ENCODE results near the gene OR13H1.
"Not testable (repeated sequence)": the region's sequence is repeated elsewhere in the genome, so short reads cannot be mapped to it uniquely, and the experiment has no call there.

Gene OR13H1, protein sequence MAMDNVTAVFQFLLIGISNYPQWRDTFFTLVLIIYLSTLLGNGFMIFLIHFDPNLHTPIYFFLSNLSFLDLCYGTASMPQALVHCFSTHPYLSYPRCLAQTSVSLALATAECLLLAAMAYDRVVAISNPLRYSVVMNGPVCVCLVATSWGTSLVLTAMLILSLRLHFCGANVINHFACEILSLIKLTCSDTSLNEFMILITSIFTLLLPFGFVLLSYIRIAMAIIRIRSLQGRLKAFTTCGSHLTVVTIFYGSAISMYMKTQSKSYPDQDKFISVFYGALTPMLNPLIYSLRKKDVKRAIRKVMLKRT

GRCh38 chrX:131543774-131544173 lies at the start of gene OR13H1:
OR13H1 (plus strand) TSS chrX:131544074; CDS start chrX:131544074, 0 bp downstream.
- H3K4me3 ChIP-seq (ENCODE audit: low read depth, low read length) = no peak within 1 kb of the TSS
- DNase-seq (ENCODE audit: low read depth) = no peak
- TF ChIP-seq CTCF (IDR thresholded peaks at IDR 0.05; ENCODE audit: insufficient read depth, low read depth, low read length, missing control alignments) = no peak

DNA sequence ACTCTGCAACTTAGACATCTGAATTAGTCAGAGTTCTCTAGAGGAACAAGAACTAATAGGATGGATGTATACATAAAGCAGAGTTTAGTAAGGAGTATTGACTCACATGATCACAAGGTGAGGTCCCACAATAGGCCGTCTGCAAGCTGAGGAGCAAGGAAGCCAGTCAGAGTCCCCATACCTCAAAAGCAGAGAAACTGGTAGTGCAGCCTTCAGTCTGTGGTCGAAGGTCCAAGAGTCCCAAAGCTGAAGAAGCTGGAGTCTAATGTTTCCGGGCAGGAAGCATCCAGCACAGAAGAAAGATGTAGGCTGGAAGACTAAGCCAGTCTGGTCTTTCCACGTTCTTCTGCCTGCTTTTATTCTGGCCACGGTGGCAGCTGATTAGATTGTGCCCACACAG lies 42.3 kb upstream of the OR13H1 start:
- not testable (repeated sequence) for H3K4me3 ChIP-seq (ENCODE audit: low read depth, low read length); DNase-seq (ENCODE audit: low read depth)

GRCh38 chrX:131513159-131513914 lies 30.5 kb upstream of the OR13H1 start:
- no peak for DNase-seq (ENCODE audit: low read depth)
- TF ChIP-seq CTCF (IDR thresholded peaks at IDR 0.05; ENCODE audit: insufficient read depth, low read depth, low read length, missing control alignments) = no peak
- no peak overlapping the region for H3K4me3 ChIP-seq (ENCODE audit: low read depth, low read length)

DNA sequence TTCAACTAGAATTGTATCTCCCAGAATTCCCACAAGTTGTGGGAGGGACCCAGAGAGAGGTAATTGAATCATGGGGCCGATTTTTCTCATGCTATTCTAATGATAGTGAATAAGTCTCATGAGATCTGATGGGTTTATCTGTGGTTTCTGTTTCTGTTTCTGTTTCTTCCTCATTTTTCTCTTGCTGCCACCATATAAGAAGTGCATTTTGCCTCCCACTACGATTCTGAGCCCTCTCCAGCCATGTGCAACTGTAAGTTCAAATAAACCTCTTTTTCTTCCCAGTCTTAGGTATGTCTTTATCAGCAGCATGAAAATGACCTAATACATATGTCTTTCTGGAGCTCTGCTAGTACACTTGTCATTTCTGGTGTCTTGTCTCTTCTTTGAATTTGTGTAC lies 22.1 kb upstream of the OR13H1 start:
- DNase-seq (ENCODE audit: low read depth) = no peak
- H3K4me3 ChIP-seq (ENCODE audit: low read depth, low read length) = no peak overlapping the region
- TF ChIP-seq CTCF (IDR thresholded peaks at IDR 0.05; ENCODE audit: insufficient read depth, low read depth, low read length, missing control alignments) = no peak

DNA sequence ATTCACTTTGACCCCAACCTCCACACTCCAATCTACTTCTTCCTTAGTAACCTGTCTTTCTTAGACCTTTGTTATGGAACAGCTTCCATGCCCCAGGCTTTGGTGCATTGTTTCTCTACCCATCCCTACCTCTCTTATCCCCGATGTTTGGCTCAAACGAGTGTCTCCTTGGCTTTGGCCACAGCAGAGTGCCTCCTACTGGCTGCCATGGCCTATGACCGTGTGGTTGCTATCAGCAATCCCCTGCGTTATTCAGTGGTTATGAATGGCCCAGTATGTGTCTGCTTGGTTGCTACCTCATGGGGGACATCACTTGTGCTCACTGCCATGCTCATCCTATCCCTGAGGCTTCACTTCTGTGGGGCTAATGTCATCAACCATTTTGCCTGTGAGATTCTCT lies 344 bp downstream of the OR13H1 start:
- no peak overlapping the region for H3K4me3 ChIP-seq (ENCODE audit: low read depth, low read length)
- no peak for TF ChIP-seq CTCF (IDR thresholded peaks at IDR 0.05; ENCODE audit: insufficient read depth, low read depth, low read length, missing control alignments)
- no peak for DNase-seq (ENCODE audit: low read depth)

DNA sequence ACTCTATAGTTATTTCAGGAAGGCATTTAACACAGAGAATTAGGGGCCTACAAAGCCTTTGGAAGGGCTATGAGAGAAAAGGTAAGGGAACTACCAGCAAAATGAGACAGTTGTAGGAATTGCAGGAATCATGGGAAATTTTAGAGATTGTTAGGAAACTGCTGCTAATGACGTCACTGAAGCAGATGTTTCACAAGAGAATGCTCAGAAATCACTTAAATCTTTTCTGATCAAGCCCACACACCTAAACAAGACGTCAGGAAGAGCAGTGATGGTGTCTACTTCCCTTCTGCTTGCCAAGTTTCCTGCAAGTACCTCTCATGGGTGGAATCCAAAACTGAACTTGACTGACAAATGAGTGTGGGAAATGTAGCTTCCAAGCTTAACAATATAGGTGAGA lies 5.1 kb downstream of the OR13H1 start:
- no peak overlapping the region for H3K4me3 ChIP-seq (ENCODE audit: low read depth, low read length)
- TF ChIP-seq CTCF (IDR thresholded peaks at IDR 0.05; ENCODE audit: insufficient read depth, low read depth, low read length, missing control alignments) = no peak

GRCh38 chrX:131552453-131552852 lies 8.6 kb downstream of the OR13H1 start:
- not testable (repeated sequence) for H3K4me3 ChIP-seq (ENCODE audit: low read depth, low read length); DNase-seq (ENCODE audit: low read depth)

More for the DNA sequence above, 5.1 kb downstream of the OR13H1 start:
- DNase-seq (ENCODE audit: low read depth) = no peak

DNA sequence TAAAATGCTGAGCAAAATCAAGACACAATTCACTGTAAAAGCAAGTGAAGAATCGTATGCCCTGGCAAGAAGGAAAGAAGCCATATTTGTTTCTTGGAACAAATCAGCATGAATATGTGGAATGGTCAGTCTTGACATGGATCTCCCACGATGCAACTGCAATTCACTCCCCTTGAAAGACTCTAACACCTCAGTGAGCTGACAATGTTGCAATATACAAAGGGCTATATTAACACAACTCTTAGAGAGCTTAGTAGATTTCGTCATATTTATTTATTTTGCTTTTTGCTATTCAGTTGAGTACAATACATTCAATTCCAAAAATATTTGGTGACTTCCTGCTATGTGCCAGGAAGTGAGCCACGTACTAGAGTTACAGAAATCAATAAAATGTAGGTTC lies 14.7 kb downstream of the OR13H1 start:
- no peak overlapping the region for H3K4me3 ChIP-seq (ENCODE audit: low read depth, low read length)
- no peak for TF ChIP-seq CTCF (IDR thresholded peaks at IDR 0.05; ENCODE audit: insufficient read depth, low read depth, low read length, missing control alignments)
- DNase-seq (ENCODE audit: low read depth) = no peak

Measured in GM12865 (cell line).